ACC112 (cell line): Measurements from ENCODE around the gene MYOC.
"Not testable (repeated sequence)": the region's sequence is repeated elsewhere in the genome, so short reads cannot be mapped to it uniquely, and the experiment has no call there.

Experiments used
- H2AFZ ChIP-seq: fragments of 200-600 bp; sonication (generic); one replicate; pipeline ENCODE4 v1.6.0; 2017; ENCODE audit warnings: antibody characterized with exemption, low read length; ENCODE audit not compliant: unreplicated experiment
- H3K27ac ChIP-seq: fragments of 200-600 bp; sonication (generic); 2 replicates; pipeline ENCODE4 v1.5.1; 2014; ENCODE audit warnings: low read depth, mild to moderate bottlenecking, antibody characterized with exemption, low read length, moderate library complexity
- H3K27me3 ChIP-seq: fragments of 200-600 bp; sonication (generic); 2 replicates; pipeline ENCODE4 v1.6.1; 2014; ENCODE audit warnings: mild to moderate bottlenecking, antibody characterized with exemption, low read length, moderate library complexity, mixed read lengths; ENCODE audit not compliant: insufficient read depth
- H3K36me3 ChIP-seq: fragments of 200-600 bp; sonication (generic); 2 replicates; pipeline ENCODE4 v1.6.1; 2016; ENCODE audit warnings: mild to moderate bottlenecking, antibody characterized with exemption, low read length, moderate library complexity, mixed read lengths; ENCODE audit not compliant: insufficient read depth
- H3K4me1 ChIP-seq: fragments of 200-600 bp; sonication (generic); one replicate; pipeline ENCODE4 v1.6.1; 2016; ENCODE audit warnings: low read length, mixed read lengths; ENCODE audit not compliant: insufficient read depth, unreplicated experiment, control insufficient read depth
- H3K4me3 ChIP-seq: fragments of 200-600 bp; sonication (generic); 2 replicates; pipeline ENCODE4 v1.5.1; 2014; ENCODE audit warnings: mild to moderate bottlenecking, low read depth, low read length
- H3K79me2 ChIP-seq: fragments of 200-600 bp; sonication (generic); one replicate; pipeline ENCODE4 v1.6.0; 2016; ENCODE audit warnings: low read length; ENCODE audit not compliant: control insufficient read depth, unreplicated experiment, insufficient read depth

MYOC gene

DNA sequence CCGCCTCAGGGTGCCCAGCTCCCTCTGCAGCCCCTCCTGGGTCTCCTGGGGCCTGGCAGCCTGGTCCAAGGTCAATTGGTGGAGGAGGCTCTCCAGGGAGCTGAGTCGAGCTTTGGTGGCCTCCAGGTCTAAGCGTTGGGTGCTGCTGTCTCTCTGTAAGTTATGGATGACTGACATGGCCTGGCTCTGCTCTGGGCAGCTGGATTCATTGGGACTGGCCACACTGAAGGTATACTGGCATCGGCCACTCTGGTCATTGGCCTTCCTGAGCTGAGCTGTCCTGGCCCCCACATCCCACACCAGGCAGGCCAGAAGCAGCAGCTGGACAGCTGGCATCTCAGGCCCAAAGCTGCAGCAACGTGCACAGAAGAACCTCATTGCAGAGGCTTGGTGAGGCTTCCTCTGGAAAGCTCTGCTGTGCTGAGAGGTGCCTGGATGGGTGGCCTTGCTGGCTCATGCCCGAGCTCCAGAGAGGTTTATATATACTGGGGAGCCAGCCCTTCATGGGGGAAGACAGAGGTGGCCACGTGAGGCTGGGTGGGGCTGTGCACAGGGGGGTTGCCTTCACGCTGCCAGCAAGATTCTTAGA lies at the start of gene MYOC:
MYOC (minus strand) TSS at position 455 of the 589 bp plus-strand sequence; CDS start at position 378, 77 bp downstream.
- no peaks in the 10 kb centered on the region for H3K36me3 ChIP-seq
- H3K4me3 ChIP-seq: no peak within 1 kb of the TSS
- H3K27me3 ChIP-seq: no peaks in the 10 kb centered on the region
- no peak within 1 kb of the TSS for H3K27ac ChIP-seq
- H3K4me1 ChIP-seq: peaks cover 15% of the 10 kb centered on the region
- no peak within 1 kb of the TSS for H2AFZ ChIP-seq
- H3K79me2 ChIP-seq: no peaks in the 10 kb centered on the region

DNA sequence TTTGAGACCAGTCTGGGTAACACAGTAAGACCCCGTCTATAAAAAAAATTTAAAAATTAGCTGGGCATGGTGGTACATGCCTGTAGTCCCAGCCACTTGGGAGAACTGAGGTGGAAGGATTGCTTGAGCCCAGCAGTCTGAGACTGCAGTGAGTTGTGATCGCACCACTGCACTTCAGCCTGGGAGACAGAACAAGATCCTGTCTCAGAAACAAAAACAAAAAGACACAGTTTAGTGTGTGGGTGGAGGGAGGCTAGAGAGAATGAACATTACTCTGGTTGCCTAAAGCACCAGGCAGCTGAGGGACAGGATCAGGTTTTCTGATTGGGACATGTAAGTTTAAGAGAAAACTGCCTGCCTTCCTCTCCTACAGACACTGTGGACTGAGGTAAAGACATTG lies 47.0 kb upstream of the MYOC start:
- H2AFZ ChIP-seq: no peak overlapping the region
- no peaks in the 10 kb centered on the region for H3K27me3 ChIP-seq
- H3K27ac ChIP-seq: no peak overlapping the region
- H3K79me2 ChIP-seq: no peaks in the 10 kb centered on the region
- H3K36me3 ChIP-seq: no peaks in the 10 kb centered on the region; the same call in 1 of the 2 replicates
- H3K4me1 ChIP-seq: no peaks in the 10 kb centered on the region
- no peak overlapping the region for H3K4me3 ChIP-seq

DNA sequence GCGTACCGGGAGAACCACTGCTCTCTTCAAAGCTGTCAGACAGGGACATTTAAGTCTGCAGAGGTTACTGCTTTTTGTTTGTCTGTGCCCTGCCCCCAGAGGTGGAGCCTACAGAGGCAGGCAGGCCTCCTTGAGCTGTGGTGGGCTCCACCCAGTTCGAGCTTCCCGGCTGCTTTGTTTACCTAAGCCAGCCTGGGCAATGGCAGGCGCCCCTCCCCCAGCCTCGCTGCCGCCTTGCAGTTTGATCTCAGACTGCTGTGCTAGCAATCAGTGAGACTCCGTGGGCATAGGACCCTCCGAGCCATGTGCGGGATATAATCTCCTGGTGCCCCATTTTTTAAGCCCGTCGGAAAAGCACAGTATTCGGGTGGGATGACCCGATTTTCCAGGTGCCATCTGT lies 43.3 kb upstream of the MYOC start:
- H3K27ac ChIP-seq, H2AFZ ChIP-seq, H3K36me3 ChIP-seq, H3K79me2 ChIP-seq, H3K4me3 ChIP-seq, H3K4me1 ChIP-seq, H3K27me3 ChIP-seq: not testable (repeated sequence)

DNA sequence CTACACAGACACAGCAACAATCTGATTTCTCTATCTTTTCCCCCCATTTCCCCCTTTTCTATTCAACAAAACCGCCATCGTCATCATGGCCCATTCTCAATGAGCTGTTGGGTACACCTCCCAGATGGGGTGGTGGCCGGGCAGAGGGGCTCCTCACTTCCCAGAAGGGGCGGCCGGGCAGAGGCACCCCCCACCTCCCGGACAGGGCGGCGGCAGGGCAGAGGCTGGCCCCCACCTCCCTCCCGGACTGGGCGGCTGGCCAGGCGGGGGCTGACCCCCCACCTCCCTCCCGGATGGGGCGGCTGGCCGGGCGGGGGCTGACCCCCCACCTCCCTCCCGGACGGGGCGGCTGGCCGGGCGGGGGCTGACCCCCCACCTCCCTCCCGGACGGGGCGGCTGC lies 41.1 kb upstream of the MYOC start:
- H2AFZ ChIP-seq, H3K27ac ChIP-seq, H3K36me3 ChIP-seq, H3K4me1 ChIP-seq, H3K4me3 ChIP-seq, H3K27me3 ChIP-seq, H3K79me2 ChIP-seq: not testable (repeated sequence)

DNA sequence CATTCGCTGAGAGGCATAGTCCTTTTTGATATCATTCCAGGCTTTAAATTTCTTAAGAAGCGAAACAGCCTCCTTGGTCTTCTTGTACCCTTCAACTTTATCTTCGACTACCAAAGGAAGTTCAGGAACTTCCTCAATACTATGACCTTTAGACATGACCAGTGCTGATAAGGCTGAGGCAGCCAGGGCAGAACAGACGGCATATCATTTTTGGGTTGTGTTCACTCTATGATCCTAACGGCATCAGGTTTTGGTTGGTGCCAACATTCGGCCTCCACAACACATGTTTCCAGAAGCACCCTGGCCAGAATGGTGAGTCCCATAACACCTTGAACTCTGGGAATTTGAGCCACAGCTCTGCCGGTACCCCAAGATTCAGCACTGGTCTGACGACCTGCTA lies 31.4 kb upstream of the MYOC start:
- H3K27ac ChIP-seq: no peak overlapping the region
- no peak overlapping the region for H2AFZ ChIP-seq
- no peaks in the 10 kb centered on the region for H3K36me3 ChIP-seq

DNA sequence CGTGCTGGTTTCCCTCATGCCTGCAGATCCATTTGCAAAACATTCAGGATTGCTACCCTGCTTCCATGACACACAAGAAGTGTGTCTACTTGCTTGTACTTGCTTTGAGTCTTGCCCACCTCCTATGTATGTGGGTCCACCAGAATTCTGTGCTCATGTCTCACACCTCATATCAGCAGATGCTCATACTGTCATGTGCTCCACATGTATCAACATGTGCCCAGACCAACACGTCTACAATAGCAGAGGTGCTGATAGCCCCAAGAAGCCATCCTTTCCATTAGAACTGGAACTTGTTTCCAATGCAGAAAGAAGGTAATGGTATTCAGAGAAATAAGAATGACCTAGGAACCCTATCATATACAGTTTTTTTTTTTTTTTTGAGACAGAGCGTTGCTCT lies 27.9 kb upstream of the MYOC start:
- Histone ChIP-seq H3K4me1 (no peaks in the 10 kb centered on the region), H3K36me3 (no peaks in the 10 kb centered on the region)

More for the DNA sequence above, 31.4 kb upstream of the MYOC start:
- Histone ChIP-seq H3K4me1 (no peaks in the 10 kb centered on the region), H3K79me2 (no peaks in the 10 kb centered on the region), H3K4me3 (no peak overlapping the region), H3K27me3 (no peaks in the 10 kb centered on the region)

DNA sequence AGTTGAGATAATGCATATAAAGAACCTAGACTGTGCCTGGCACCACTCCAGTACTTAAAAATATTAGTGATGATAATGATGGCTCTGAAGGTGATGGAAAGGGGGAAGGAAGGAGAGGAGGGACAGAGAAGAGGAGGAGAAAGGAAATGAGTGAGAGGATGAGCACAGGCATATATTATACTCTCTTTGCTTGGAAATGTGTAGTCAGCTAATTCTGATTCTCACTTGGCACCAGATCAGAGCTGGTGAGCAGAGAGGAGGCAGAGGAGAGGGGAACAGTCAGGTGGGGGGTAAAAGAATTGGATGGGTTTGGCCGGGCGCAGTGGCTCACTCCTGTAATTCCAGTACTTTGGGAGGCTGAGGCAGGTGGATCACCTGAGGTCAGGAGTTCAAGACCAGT lies 24.3 kb upstream of the MYOC start:
- no peak overlapping the region for H3K27ac ChIP-seq
- H3K27me3 ChIP-seq: peaks cover 7% of the 10 kb centered on the region; the same call in 1 of the 2 replicates
- H3K4me1 ChIP-seq: no peaks in the 10 kb centered on the region
- no peaks in the 10 kb centered on the region for H3K79me2 ChIP-seq
- H3K4me3 ChIP-seq: no peak overlapping the region
- no peak overlapping the region for H2AFZ ChIP-seq
- H3K36me3 ChIP-seq: no peaks in the 10 kb centered on the region

More for the DNA sequence above, 27.9 kb upstream of the MYOC start:
- Histone ChIP-seq H3K27ac (no peak overlapping the region), H3K79me2 (no peaks in the 10 kb centered on the region), H3K4me3 (no peak overlapping the region), H3K27me3 (no peaks in the 10 kb centered on the region), H2AFZ (no peak overlapping the region)

DNA sequence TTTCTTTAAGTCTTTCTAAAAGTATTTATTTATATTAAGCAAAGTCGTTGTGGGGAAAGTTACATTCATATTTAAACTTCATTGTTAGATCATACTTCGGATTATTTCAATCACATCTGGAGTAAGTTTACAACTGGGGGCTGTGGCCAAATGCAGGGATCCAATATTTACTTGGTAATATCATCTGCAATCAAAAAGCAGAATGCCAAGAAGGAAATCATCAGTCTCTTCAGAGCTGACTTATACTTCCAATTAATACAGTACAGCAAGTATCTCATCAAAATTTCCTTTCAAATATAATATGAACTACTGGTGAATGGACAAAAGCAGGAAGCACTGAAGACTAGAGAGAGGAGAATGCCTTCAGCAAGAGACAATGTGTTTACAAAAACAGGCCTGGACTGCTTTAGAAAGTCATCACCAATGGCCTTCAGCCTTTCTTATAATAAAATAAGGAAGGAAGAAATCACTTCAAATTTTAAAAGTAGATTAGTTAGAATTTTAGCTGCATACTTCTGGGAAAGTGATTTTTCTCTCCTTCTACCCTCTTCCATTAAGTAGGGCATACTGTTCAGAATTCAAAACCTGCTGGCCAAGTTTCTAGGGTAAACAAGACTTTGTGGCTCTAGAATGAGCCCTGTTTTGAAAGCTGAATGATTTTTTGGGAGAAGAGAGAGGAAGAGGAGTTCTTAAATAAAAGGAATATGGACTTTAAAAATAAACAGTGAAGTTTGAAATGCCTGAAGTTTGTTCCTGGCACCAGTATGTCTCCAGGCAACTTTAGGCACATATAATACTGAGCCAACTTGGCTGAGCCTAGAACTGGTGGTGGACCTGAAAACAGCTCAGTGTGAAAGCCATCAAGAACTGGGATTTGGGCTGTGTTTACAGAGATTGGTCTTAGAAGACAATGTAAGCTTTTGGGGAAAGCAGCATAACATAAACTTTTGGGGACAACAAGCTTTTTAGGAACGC lies 22.2 kb upstream of the MYOC start:
- Histone ChIP-seq H3K27me3 (peaks cover 7% of the 10 kb centered on the region; the same call in 1 of the 2 replicates), H2AFZ (no peak overlapping the region), H3K79me2 (no peaks in the 10 kb centered on the region), H3K4me1 (no peaks in the 10 kb centered on the region), H3K4me3 (no peak overlapping the region), H3K27ac (no peak overlapping the region), H3K36me3 (no peaks in the 10 kb centered on the region)

DNA sequence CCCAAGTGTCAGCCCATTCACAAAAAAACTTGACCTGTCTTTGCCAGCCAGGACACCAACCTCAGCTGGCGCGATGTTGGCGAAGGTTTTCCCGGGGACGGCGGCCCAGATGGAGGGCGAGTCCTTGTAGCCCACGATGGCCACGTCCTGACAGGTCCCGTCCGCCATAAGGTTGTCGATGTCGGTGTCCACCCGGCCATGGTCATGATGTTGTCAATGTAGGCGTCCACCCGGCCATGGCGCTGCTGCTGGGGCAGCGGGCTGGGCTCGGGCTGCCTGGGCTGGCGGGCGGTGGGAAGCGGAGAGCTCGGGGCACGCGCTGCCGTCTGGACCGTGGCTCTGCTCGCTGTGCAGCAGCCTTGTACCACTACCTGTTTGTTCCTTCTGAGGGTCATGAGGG lies 18.3 kb upstream of the MYOC start:
- Histone ChIP-seq H3K4me3 (no peak overlapping the region), H3K27me3 (peaks cover 16% of the 10 kb centered on the region)

DNA sequence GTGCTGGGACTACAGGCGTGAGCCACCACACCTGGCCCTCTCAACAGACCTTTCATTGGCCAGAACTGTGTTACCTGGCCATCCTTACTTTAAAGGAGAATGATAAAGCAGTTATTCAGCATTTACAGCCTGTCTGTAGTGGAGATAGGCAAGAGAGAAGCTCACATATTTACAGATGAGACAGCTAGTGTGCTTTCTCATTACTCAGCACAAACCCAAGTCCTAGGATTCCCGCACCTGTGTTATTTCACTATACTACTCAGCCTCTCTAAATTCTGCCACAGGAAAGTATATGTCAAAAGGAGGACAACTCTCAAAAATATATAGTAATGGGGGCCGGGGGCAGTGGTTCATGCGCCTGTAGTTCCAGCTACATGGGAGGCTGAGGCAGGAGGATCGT lies 15.9 kb upstream of the MYOC start:
- H2AFZ ChIP-seq: no peak overlapping the region
- peaks cover 16% of the 10 kb centered on the region for H3K27me3 ChIP-seq
- H3K79me2 ChIP-seq: no peaks in the 10 kb centered on the region
- no peak overlapping the region for H3K27ac ChIP-seq
- no peaks in the 10 kb centered on the region for H3K36me3 ChIP-seq
- H3K4me3 ChIP-seq: no peak overlapping the region
- no peaks in the 10 kb centered on the region for H3K4me1 ChIP-seq

More for the DNA sequence above, 18.3 kb upstream of the MYOC start:
- no peaks in the 10 kb centered on the region for H3K4me1 ChIP-seq
- H3K27ac ChIP-seq: no peak overlapping the region
- H3K36me3 ChIP-seq: no peaks in the 10 kb centered on the region
- H3K79me2 ChIP-seq: no peaks in the 10 kb centered on the region
- no peak overlapping the region for H2AFZ ChIP-seq
